Esophagus muscularis mucosa (tissue), 4 donors: Measurements from ENCODE around the gene ZNF804B.

ENCODE experiments used
- EP300 ChIP-seq: sonication (generic); formaldehyde crosslinking; IDR thresholded peaks from one replicate; pipeline ENCODE4 v1.6.1; 2017; ENCODE audit warnings: antibody characterized with exemption
- POLR2A ChIP-seq: fragments of 450-650 bp; IDR thresholded peaks from one replicate; pipeline ENCODE4 v1.6.1; 2017; ENCODE audit warnings: antibody characterized with exemption, moderate library complexity, mild to moderate bottlenecking, low read depth
- POLR2AphosphoS5 ChIP-seq, 2 donors: sonication (generic); formaldehyde crosslinking; IDR thresholded peaks; one replicate each; pipeline ENCODE4 v1.6.1; 2017; ENCODE audit warnings: antibody characterized with exemption in 2 of 2
- TF ChIP-seq, protein P1 (sequence below), 3 experiments: fragments of 200-600 bp in 2 of 3; fragments of 450-650 bp in 1 of 3; sonication (generic) in 2 of 3; IDR thresholded peaks; one replicate each; pipeline ENCODE4 v1.5.1; 2017 to 2019; ENCODE audit warnings: antibody characterized with exemption in 3 of 3, mild to moderate bottlenecking in 2 of 3, moderate library complexity in 1 of 3

DNA sequence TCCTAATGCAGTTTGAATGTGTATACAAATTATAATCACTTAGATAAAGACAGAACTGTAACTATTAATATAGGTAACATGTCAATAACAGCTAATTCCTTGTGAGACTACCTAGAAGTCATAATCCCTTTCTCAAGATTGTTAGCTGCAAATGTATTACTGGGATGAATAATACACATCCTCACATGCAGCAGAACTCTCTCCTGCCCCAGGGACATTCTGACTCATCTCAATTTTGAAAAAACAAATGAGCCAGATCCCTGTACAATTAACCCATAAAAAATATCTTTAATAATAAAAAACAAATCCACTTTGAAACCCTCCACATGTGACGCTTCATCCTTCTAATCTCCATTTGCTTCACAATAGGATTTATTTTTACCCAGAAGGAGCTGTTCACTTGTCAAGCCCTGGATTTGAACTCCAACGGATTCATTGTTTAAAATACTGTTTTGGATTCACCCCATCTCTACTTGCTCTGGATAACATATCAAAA lies 464.4 kb downstream of the ZNF804B start:
- TF ChIP-seq, protein P1, sequence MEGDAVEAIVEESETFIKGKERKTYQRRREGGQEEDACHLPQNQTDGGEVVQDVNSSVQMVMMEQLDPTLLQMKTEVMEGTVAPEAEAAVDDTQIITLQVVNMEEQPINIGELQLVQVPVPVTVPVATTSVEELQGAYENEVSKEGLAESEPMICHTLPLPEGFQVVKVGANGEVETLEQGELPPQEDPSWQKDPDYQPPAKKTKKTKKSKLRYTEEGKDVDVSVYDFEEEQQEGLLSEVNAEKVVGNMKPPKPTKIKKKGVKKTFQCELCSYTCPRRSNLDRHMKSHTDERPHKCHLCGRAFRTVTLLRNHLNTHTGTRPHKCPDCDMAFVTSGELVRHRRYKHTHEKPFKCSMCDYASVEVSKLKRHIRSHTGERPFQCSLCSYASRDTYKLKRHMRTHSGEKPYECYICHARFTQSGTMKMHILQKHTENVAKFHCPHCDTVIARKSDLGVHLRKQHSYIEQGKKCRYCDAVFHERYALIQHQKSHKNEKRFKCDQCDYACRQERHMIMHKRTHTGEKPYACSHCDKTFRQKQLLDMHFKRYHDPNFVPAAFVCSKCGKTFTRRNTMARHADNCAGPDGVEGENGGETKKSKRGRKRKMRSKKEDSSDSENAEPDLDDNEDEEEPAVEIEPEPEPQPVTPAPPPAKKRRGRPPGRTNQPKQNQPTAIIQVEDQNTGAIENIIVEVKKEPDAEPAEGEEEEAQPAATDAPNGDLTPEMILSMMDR (IDR thresholded peaks at IDR 0.05): no peak
- TF ChIP-seq POLR2A (no peak), EP300 (no peak), POLR2AphosphoS5 (IDR thresholded peaks at IDR 0.05) (no peak)
